Uterus (tissue), 4 donors: ENCODE measurements around the gene HEATR5A. TPM values are rescaled to one million over a fixed set of nuclear protein-coding genes. Genes with fewer than 3 reads are reported as not detected.
"Not testable (repeated sequence)": the region's sequence is repeated elsewhere in the genome, so short reads cannot be mapped to it uniquely, and the experiment has no call there.

Experiments
- DNase-seq, 2 donors: peaks; one replicate each; pipeline ENCODE4 v3.0.0-alpha.2; 2019 to 2020
- H3K27ac ChIP-seq, 2 donors: fragments of 200-600 bp; sonication (generic); 1 replicate in 1 of 2; 2 replicates in 1 of 2; pipeline ENCODE4 v1.5.1; 2016 to 2018
- H3K27me3 ChIP-seq, 2 donors: fragments of 200-600 bp; sonication (generic); one replicate each; pipeline ENCODE4 v1.5.1; 2018 to 2019; ENCODE audit warnings: control low read depth in 1 of 2
- H3K36me3 ChIP-seq, 2 donors: fragments of 200-600 bp; sonication (generic); one replicate each; pipeline ENCODE4 v1.5.1; 2019; ENCODE audit warnings: control low read depth in 1 of 2
- H3K4me1 ChIP-seq, 2 donors: fragments of 200-600 bp; sonication (generic); one replicate each; pipeline ENCODE4 v1.5.1; 2018 to 2019; ENCODE audit warnings: control low read depth in 1 of 2
- H3K4me3 ChIP-seq, 2 donors: fragments of 200-600 bp; sonication (generic); 1 replicate in 1 of 2; 2 replicates in 1 of 2; pipeline ENCODE4 v1.5.1; 2018 to 2019; ENCODE audit warnings: mild to moderate bottlenecking in 1 of 2
- H3K9me3 ChIP-seq, 2 donors: fragments of 200-600 bp; sonication (generic); one replicate each; pipeline ENCODE4 v1.5.1; 2019; ENCODE audit warnings: control low read depth in 1 of 2
- POLR2A ChIP-seq, 2 donors: fragments of 450-650 bp; IDR thresholded peaks; one replicate each; pipeline ENCODE4 v1.6.1; 2016; ENCODE audit warnings: antibody characterized with exemption in 2 of 2, mild to moderate bottlenecking in 1 of 2, moderate library complexity in 1 of 2
- intact Hi-C: fragments of 100-400 bp; cut with DNase I; formaldehyde crosslinking; loops from one replicate; pipeline ENCODE4 v1.15.1; 2023; ENCODE audit warnings: low total_unique reads
- total RNA-seq, 4 donors: library from RNA; depleted of rRNA in 3 of 4; stranded (reverse); fragments of >200 nt in 3 of 4; gene quantifications; one replicate each; pipeline versions ENCODE4 v1.1.0 to v1.2.4, GENCODE V29; 2014 to 2023
- TF ChIP-seq, protein P1 (sequence below), 4 experiments: fragments of 200-600 bp in 2 of 4; fragments of 450-650 bp in 2 of 4; sonication (generic) in 2 of 4; IDR thresholded peaks; one replicate each; pipeline ENCODE4 v1.5.1; 2016 to 2019; ENCODE audit warnings: antibody characterized with exemption in 4 of 4, mild to moderate bottlenecking in 2 of 4, moderate library complexity in 1 of 4
- donor health status: DM: yes; HTN: yes; CAD: no.

The HEATR5A gene
- total RNA-seq, 4 donors from 2014 or later = 14.6 to 56.8 (median 38.8) TPM

DNA sequence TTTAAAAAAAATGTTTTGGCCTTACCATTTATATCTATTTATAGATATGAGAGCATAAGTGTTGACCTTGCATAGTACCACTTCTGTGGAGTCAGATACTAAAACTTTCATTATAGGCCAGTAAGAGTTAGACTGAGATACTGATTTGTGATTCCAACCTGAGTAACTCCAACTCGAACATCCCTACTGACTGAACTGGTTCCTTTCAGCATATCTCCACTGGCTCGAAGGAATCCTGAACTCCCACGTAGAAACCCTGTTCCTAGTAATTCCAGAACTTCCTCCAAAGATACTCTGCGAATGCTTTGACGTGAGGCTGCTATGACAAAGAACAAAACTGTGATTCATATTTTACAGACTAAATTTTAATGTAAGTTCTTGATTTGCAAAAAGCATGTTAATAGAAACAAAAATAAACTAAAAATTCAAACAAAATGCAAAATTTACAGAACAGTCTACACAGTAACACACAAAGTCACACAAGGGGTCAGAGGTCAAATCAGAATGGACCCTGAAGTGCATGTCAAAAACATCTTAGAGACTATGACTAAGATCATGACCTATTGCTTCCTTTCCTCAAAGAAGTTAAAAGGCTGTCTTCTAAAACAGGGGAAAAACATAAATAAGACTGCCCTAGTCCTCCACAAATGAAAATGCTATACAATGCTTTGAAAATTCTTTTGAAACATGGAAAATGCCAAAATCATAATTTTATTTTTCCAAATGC lies 31.5 kb downstream of the HEATR5A start:
- no peaks in the 10 kb centered on the region for H3K36me3 ChIP-seq
- no peak for DNase-seq
- intact Hi-C loops = no loop called here

DNA sequence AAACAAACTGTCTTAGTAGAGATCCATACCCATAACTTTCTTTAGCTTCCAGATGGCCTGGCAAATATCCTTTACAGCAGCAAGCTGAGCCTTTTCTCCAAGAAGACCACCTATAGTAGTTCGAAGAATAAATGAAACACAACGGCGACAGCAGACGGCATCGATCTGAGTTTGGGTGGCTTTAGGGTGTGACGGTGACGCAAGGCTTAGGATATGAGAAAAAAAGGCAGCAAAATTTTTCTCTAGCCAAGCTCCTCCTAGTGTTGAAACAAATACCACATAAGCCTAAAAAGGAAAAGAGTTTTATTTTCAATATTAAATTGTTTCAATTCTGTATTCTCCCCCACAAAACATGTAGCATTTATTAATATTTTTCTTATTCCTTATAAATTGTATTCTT lies 33.3 kb downstream of the HEATR5A start:
- no peak overlapping the region for H3K4me3 ChIP-seq
- H3K4me1 ChIP-seq = no peaks in the 10 kb centered on the region
- intact Hi-C loops = no loop called here
- no peak overlapping the region for H3K27ac ChIP-seq
- no peaks in the 10 kb centered on the region for H3K9me3 ChIP-seq
- no peaks in the 10 kb centered on the region for H3K27me3 ChIP-seq
- no peak for DNase-seq
- H3K36me3 ChIP-seq = no peaks in the 10 kb centered on the region
- no peak for TF ChIP-seq POLR2A (IDR thresholded peaks at IDR 0.05)
- TF ChIP-seq, protein P1, sequence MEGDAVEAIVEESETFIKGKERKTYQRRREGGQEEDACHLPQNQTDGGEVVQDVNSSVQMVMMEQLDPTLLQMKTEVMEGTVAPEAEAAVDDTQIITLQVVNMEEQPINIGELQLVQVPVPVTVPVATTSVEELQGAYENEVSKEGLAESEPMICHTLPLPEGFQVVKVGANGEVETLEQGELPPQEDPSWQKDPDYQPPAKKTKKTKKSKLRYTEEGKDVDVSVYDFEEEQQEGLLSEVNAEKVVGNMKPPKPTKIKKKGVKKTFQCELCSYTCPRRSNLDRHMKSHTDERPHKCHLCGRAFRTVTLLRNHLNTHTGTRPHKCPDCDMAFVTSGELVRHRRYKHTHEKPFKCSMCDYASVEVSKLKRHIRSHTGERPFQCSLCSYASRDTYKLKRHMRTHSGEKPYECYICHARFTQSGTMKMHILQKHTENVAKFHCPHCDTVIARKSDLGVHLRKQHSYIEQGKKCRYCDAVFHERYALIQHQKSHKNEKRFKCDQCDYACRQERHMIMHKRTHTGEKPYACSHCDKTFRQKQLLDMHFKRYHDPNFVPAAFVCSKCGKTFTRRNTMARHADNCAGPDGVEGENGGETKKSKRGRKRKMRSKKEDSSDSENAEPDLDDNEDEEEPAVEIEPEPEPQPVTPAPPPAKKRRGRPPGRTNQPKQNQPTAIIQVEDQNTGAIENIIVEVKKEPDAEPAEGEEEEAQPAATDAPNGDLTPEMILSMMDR (IDR thresholded peaks at IDR 0.05) = no peak

More for the DNA sequence above, 31.5 kb downstream of the HEATR5A start:
- Histone ChIP-seq H3K4me3 (no peak overlapping the region), H3K27ac (peak overlapping the region; percentile 23 to 42), H3K9me3 (no peaks in the 10 kb centered on the region), H3K4me1 (no peaks in the 10 kb centered on the region), H3K27me3 (no peaks in the 10 kb centered on the region)
- TF ChIP-seq, protein P1 (IDR thresholded peaks at IDR 0.05) = no peak
- TF ChIP-seq POLR2A (IDR thresholded peaks at IDR 0.05) = no peak

DNA sequence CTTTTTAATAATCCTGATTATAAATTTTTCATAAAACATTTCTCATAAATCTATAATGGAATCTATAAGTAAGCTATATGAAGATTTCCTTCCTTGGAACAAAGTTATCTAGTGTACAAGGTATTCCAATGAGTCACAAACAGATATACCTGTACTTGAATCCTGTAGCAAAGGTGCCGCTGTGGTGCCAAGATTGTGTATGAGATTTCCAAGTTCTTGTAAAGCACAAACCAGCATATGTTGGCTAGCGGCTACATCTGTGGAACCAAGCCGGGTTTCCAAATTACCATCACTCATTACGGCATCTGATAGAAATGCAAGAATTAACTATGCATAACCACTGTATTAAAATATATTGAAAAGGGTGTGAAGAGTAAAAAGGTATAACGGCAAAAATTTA lies 34.1 kb downstream of the HEATR5A start:
- Histone ChIP-seq H3K27ac (no peak overlapping the region), H3K4me1 (no peaks in the 10 kb centered on the region), H3K4me3 (no peak overlapping the region), H3K9me3 (no peaks in the 10 kb centered on the region), H3K27me3 (no peaks in the 10 kb centered on the region), H3K36me3 (no peaks in the 10 kb centered on the region)
- intact Hi-C loops = no loop called here
- DNase-seq = no peak
- TF ChIP-seq POLR2A (IDR thresholded peaks at IDR 0.05) = no peak
- TF ChIP-seq, protein P1 (IDR thresholded peaks at IDR 0.05) = no peak

DNA sequence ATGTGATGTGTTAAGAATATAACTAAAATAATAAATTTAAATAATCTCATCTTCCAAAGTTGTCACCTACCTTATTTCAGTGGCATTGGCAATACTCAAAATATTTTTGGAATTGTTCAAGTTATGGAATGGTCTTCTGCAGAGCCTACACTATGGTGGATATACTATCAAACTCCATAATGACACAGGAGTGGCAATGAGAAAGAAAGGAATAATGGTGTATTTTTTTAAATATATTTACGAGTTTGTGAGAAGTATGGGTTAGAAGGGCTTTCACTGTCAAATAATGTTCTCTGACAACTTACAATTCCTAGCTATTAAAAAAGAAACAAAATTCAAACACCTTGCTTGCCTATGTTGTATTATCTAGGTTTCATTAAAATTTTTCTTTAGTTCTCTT lies 38.1 kb downstream of the HEATR5A start:
- no peaks in the 10 kb centered on the region for H3K9me3 ChIP-seq
- H3K27ac ChIP-seq = no peak overlapping the region
- intact Hi-C loops = no loop called here
- no peak overlapping the region for H3K4me3 ChIP-seq
- H3K36me3 ChIP-seq = peaks cover 0 to 4% of the 10 kb centered on the region in 2 donors
- DNase-seq = no peak
- no peaks in the 10 kb centered on the region for H3K4me1 ChIP-seq
- no peaks in the 10 kb centered on the region for H3K27me3 ChIP-seq
- TF ChIP-seq, protein P1 (IDR thresholded peaks at IDR 0.05) = no peak
- no peak for TF ChIP-seq POLR2A (IDR thresholded peaks at IDR 0.05)

DNA sequence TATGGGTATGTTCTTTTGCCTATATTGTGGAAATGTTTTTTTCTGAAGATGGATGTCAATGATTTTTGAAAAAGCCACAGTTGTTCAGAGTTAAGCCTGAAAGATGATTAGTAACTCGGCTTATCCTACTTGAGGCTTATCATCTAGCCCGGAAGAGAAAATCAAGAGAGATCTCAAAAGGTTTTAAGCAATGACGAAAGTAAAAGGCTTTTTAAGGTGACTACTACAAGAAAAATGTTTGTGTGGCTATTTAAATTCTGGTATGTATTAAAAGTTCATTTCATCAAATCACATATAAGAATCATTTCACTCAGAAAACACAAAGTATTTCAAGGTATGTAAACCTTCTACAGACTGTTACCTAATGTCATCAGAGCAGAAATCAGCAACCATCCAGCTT lies 40.2 kb downstream of the HEATR5A start:
- Histone ChIP-seq H3K9me3 (no peaks in the 10 kb centered on the region), H3K27me3 (no peaks in the 10 kb centered on the region), H3K36me3 (peaks cover 0 to 4% of the 10 kb centered on the region in 2 donors), H3K4me3 (no peak overlapping the region), H3K4me1 (no peaks in the 10 kb centered on the region), H3K27ac (no peak overlapping the region)
- TF ChIP-seq, protein P1 (IDR thresholded peaks at IDR 0.05) = no peak
- no peak for TF ChIP-seq POLR2A (IDR thresholded peaks at IDR 0.05)
- DNase-seq = no peak
- intact Hi-C loops = no loop called here

DNA sequence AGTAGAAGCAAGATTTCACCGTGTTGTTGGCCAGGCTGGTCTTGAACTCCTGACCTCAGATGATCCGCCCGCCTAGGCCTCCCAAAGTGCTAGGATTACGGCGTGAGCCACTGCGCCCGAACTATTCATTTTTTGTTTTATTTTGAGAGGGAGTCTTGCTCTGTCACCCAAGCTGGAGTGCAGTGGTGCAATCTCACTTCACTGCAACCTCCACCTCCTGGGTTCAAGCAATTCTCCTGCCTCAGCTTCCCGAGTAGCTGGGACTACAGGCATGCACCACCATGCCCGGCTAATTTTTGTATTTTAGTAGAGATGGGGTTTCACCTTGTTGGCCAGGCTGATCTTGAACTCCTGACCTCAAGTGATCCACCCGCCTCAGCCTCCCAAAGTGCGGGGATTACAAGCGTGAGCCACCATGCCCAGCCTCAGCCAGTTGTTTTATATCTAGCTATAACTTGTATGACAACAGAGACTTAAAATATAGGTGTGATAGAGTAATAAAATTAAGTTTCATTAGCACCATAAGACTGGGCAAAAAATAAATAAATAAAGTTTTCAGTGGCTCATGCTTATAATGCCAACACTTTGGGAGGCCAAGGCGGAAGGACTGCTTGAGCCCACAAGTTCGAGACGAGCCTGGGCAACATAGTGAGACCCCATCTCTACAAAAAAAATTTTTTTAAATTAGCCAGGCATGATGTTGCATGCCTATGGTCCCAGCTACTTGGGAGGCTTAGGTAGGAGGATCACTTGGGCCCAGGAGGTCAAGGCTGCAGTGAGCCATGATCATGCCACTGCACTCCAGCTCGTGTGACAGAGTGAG lies 41.0 kb downstream of the HEATR5A start:
- H3K27me3 ChIP-seq, DNase-seq, H3K36me3 ChIP-seq, H3K4me1 ChIP-seq, H3K4me3 ChIP-seq, H3K27ac ChIP-seq, intact Hi-C loops, H3K9me3 ChIP-seq: not testable (repeated sequence)
